ENCODE results near the gene MORC2.

GRCh38 chr22:30878516-30879414 is 89.8 kb downstream of the MORC2 start:
- TF ChIP-seq CTCF (IDR thresholded peaks at IDR 0.05) (no peak), POLR2A (IDR thresholded peaks at IDR 0.05) (no peak)

Data from esophagus squamous epithelium (tissue), 4 donors.